OCI-LY7 (cell line): Measurements from ENCODE around the gene LRRC4C. TPM values are rescaled to one million over a fixed set of nuclear protein-coding genes. Genes with fewer than 3 reads are reported as not detected.

Source experiments
- BruUV-seq: library from RNA; stranded (reverse); fragments of 400-500 nt; replicated peaks from 2 replicates; lab custom pipeline; 2021; lab: Mats Ljungman, UMichigan
- CTCF ChIA-PET: fragments of 300-600 bp; sonication (Branson Sonifier 250); formaldehyde crosslinking; loops from one replicate; lab custom pipeline; 2022; ENCODE audit warnings: antibody characterized with exemption; ENCODE audit not compliant: unreplicated experiment; lab: Charles Lee
- POLR2A ChIA-PET: fragments of 300-600 bp; sonication (Branson Sonifier 250); formaldehyde crosslinking; loops from one replicate; lab custom pipeline; 2022; ENCODE audit warnings: antibody characterized with exemption; lab: Charles Lee
- DNase-seq: peaks from one replicate; pipeline ENCODE4 v3.0.0-alpha.2; 2015; ENCODE audit warnings: low spot score
- H2AFZ ChIP-seq: fragments of 200-600 bp; sonication (generic), shearing (Covaris generic); 2 replicates; pipeline ENCODE4 v1.6.1; 2014; ENCODE audit warnings: mild to moderate bottlenecking, antibody characterized with exemption, low read length, moderate library complexity
- H3K27ac ChIP-seq: fragments of 200-600 bp; sonication (generic); 2 replicates; pipeline ENCODE4 v1.5.1; 2014; ENCODE audit warnings: mixed run types, low read depth, mild to moderate bottlenecking, moderate library complexity, low read length, inconsistent platforms; ENCODE audit not compliant: poor library complexity, severe bottlenecking
- H3K36me3 ChIP-seq: fragments of 200-600 bp; sonication (generic); 2 replicates; pipeline ENCODE4 v1.6.1; 2014; ENCODE audit warnings: mild to moderate bottlenecking, antibody characterized with exemption, low read length, moderate library complexity, mixed read lengths; ENCODE audit not compliant: insufficient read depth
- H3K4me1 ChIP-seq: fragments of 200-600 bp; sonication (generic); 2 replicates; pipeline ENCODE4 v1.5.1; 2014; ENCODE audit warnings: mild to moderate bottlenecking, low read length; ENCODE audit not compliant: insufficient read depth, poor library complexity, severe bottlenecking
- H3K4me2 ChIP-seq: fragments of 200-600 bp; sonication (generic); 2 replicates; pipeline ENCODE4 v1.6.1; 2014; ENCODE audit warnings: mild to moderate bottlenecking, low read length
- H3K4me3 ChIP-seq: fragments of 200-600 bp; sonication (generic); 2 replicates; pipeline ENCODE4 v1.5.1; 2014; ENCODE audit warnings: mild to moderate bottlenecking, low read depth, low read length; ENCODE audit not compliant: poor library complexity, severe bottlenecking
- H3K79me2 ChIP-seq: fragments of 200-600 bp; sonication (generic); 2 replicates; pipeline ENCODE4 v1.6.1; 2016; ENCODE audit warnings: low read depth, mild to moderate bottlenecking, low read length, moderate library complexity, mixed read lengths; ENCODE audit not compliant: insufficient read depth
- H3K9me2 ChIP-seq: fragments of 200-600 bp; sonication (generic); 2 replicates; pipeline ENCODE4 v1.6.1; 2016; ENCODE audit warnings: mild to moderate bottlenecking, low read length, mixed read lengths; ENCODE audit not compliant: insufficient read depth
- H3K9me3 ChIP-seq: fragments of 200-600 bp; sonication (generic); 2 replicates; pipeline ENCODE4 v1.6.1; 2014; ENCODE audit warnings: mild to moderate bottlenecking, mixed run types, low read length, mixed read lengths
- H4K20me1 ChIP-seq: fragments of 200-600 bp; sonication (generic); 2 replicates; pipeline ENCODE4 v1.6.1; 2014; ENCODE audit warnings: mild to moderate bottlenecking, antibody characterized with exemption, low read length, moderate library complexity, mixed read lengths; ENCODE audit not compliant: insufficient read depth
- EZH2phosphoT487 ChIP-seq: fragments of 200-600 bp; sonication (generic); IDR thresholded peaks from 2 replicates; pipeline ENCODE4 v1.6.1; 2018; ENCODE audit warnings: low read depth, borderline replicate concordance, mild to moderate bottlenecking, mixed run types, antibody characterized with exemption, low read length, moderate library complexity, mixed read lengths
- intact Hi-C: fragments of 100-400 bp; cut with micrococcal nuclease; formaldehyde crosslinking; loops from one replicate; pipeline ENCODE4 v1.10.0; 2022; ENCODE audit not compliant: unreplicated experiment
- total RNA-seq, 2 experiments: library from RNA; depleted of rRNA in 1 of 2; stranded (reverse); fragments of >200 nt in 1 of 2; shearing (Covaris generic) in 1 of 2; gene quantifications; 2 replicates each; pipeline ENCODE4 v1.2.3, GENCODE V29; 2014 to 2022
- TF ChIP-seq, protein P1 (sequence below): fragments of 200-600 bp; sonication (generic); conservative IDR thresholded peaks from 2 replicates; pipeline ENCODE4 v1.5.1; 2014; ENCODE audit warnings: mild to moderate bottlenecking, antibody characterized with exemption, low read length, moderate library complexity, mixed read lengths

The LRRC4C gene
- total RNA-seq, 2 experiments from 2014 or later = not detected

DNA sequence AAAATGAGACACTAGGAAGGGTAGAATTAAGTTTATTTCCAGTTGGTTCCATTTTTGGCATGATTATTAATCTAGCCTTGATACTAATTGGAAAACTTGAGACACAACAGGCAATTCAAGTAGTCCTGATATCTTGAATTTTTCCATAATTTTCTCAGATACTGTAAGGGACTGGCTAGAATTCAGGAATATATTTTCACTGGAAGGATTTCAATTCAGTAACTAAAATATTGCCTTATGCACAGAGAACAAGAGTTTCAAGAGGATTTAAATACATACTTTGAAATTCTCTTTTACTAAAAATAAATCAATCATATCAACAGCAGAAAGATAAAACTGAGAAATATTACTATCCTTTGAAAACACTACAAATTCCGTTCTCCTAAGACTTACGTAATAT is 632.9 kb downstream of the LRRC4C start:
- CTCF ChIA-PET = no interaction called here
- no peak overlapping the region for H3K4me3 ChIP-seq

DNA sequence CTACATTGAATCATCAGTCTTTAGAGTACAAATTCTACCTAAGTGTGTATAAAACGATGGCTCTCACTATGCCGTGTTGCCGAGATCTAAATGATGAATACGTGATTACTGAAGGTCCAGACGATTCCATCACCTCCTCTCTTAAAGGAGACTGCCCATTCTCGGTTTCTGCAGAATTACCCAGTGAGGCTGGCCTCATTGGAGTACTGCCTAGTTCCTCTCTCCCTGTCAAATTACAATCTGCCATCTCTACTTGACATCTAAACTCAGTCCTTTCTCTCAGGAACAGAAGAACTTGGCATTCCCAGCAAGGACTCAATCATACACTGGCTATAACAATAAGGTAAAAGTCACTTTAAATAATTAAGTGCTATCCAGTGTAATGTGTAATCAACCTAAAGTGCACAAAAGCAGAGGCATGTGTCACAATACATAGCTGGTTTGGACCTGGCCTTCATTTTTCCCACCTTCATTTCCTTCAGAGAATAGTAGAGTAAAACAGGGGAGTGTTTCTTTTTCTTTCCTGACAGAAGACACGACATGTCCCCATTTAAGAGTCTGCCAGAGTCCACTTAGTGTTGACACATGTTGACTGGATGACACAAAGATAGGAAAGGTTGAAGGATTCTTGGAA is 634.1 kb downstream of the LRRC4C start:
- ChIA-PET CTCF (no interaction called here), POLR2A (no interaction called here)
- no peaks in the 10 kb centered on the region for H3K4me1 ChIP-seq
- H3K4me2 ChIP-seq = no peak overlapping the region
- no peak for TF ChIP-seq EZH2phosphoT487
- TF ChIP-seq, protein P1, sequence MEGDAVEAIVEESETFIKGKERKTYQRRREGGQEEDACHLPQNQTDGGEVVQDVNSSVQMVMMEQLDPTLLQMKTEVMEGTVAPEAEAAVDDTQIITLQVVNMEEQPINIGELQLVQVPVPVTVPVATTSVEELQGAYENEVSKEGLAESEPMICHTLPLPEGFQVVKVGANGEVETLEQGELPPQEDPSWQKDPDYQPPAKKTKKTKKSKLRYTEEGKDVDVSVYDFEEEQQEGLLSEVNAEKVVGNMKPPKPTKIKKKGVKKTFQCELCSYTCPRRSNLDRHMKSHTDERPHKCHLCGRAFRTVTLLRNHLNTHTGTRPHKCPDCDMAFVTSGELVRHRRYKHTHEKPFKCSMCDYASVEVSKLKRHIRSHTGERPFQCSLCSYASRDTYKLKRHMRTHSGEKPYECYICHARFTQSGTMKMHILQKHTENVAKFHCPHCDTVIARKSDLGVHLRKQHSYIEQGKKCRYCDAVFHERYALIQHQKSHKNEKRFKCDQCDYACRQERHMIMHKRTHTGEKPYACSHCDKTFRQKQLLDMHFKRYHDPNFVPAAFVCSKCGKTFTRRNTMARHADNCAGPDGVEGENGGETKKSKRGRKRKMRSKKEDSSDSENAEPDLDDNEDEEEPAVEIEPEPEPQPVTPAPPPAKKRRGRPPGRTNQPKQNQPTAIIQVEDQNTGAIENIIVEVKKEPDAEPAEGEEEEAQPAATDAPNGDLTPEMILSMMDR = no peak
- intact Hi-C loops = no loop called here
- no TSS peak for BruUV-seq
- no peaks in the 10 kb centered on the region for H3K9me2 ChIP-seq
- H3K4me3 ChIP-seq = no peak overlapping the region
- no peaks in the 10 kb centered on the region for H3K36me3 ChIP-seq
- DNase-seq = no peak
- H3K79me2 ChIP-seq = no peaks in the 10 kb centered on the region
- H3K27ac ChIP-seq = no peak overlapping the region
- no peak overlapping the region for H2AFZ ChIP-seq
- H4K20me1 ChIP-seq = no peaks in the 10 kb centered on the region
- H3K9me3 ChIP-seq = 0 out of 2 replicates have a peak, but pooled peaks cover 3% of the 10 kb centered on the region

More for the DNA sequence above, 632.9 kb downstream of the LRRC4C start:
- no peaks in the 10 kb centered on the region for H3K4me1 ChIP-seq
- H2AFZ ChIP-seq = no peak overlapping the region
- DNase-seq = no peak
- POLR2A ChIA-PET = no interaction called here
- no peak overlapping the region for H3K27ac ChIP-seq
- BruUV-seq = no TSS peak
- intact Hi-C loops = no loop called here
- no peaks in the 10 kb centered on the region for H3K36me3 ChIP-seq
- no peaks in the 10 kb centered on the region for H3K79me2 ChIP-seq
- H3K9me2 ChIP-seq = no peaks in the 10 kb centered on the region
- TF ChIP-seq EZH2phosphoT487 = no peak
- TF ChIP-seq, protein P1 = no peak
- 0 out of 2 replicates have a peak, but pooled peaks cover 3% of the 10 kb centered on the region for H3K9me3 ChIP-seq
- H4K20me1 ChIP-seq = no peaks in the 10 kb centered on the region
- no peak overlapping the region for H3K4me2 ChIP-seq

DNA sequence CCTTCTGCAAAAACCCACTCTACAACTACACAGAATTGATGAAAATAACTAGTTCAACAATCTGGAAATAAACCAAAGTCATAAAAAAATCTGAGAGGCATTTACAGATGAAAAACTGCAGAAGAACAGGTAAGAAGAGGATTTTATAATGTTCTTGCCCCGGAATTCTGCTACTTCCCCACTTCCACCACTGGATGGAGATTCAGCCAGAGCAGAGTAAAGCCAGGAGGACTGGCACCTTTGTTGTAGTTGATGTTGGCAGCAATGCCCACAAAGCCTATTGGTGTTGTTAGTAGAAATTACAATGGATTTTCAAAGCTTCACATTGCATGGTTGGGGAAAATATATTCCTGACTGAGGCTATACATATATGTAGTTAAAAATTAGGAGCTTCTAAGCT is 640.2 kb downstream of the LRRC4C start:
- Histone ChIP-seq H4K20me1 (no peaks in the 10 kb centered on the region), H3K9me2 (no peaks in the 10 kb centered on the region), H2AFZ (no peak overlapping the region), H3K79me2 (no peaks in the 10 kb centered on the region), H3K9me3 (peaks cover 19% of the 10 kb centered on the region; the same call in 1 of the 2 replicates), H3K4me3 (no peak overlapping the region), H3K4me1 (no peaks in the 10 kb centered on the region), H3K4me2 (no peak overlapping the region), H3K27ac (no peak overlapping the region), H3K36me3 (no peaks in the 10 kb centered on the region)
- intact Hi-C loops = no loop called here
- BruUV-seq = no TSS peak
- CTCF ChIA-PET = no interaction called here
- no peak for TF ChIP-seq EZH2phosphoT487
- TF ChIP-seq, protein P1 = no peak
- DNase-seq = no peak
- POLR2A ChIA-PET = no interaction called here
